Activated CD4-positive, alpha-beta T cell treated with anti-CD3 and anti-CD28 coated beads for 36 hours (primary cell): ENCODE measurements around the gene DRD3. TPM values are rescaled to one million over a fixed set of nuclear protein-coding genes. Genes with fewer than 3 reads are reported as not detected.

ENCODE experiments used
- ATAC-seq: fragments of 200-7000 bp; cut with Tn5 transposase; one replicate; pipeline ENCODE4 v1.10.0; 2021; ENCODE audit warnings: mild to moderate bottlenecking, moderate library complexity
- CTCF ChIA-PET: fragments of 350-600 bp; sonication (Branson Sonifier 250); formaldehyde crosslinking; loops from one replicate; lab custom pipeline; 2021; ENCODE audit warnings: antibody characterized with exemption; lab: Charles Lee
- POLR2A ChIA-PET: fragments of 350-600 bp; sonication (Branson Sonifier 250); formaldehyde crosslinking; loops from one replicate; lab custom pipeline; 2021; ENCODE audit warnings: antibody characterized with exemption, inconsistent platforms; lab: Charles Lee
- DNase-seq: peaks from one replicate; pipeline ENCODE4 v3.0.0-alpha.2; 2020
- H3K27ac Mint-ChIP-seq: one replicate; pipeline ENCODE4 v1.8.0; 2021; ENCODE audit warnings: mixed read lengths
- H3K27me3 Mint-ChIP-seq: one replicate; pipeline ENCODE4 v1.8.0; 2021; ENCODE audit warnings: mixed read lengths
- H3K36me3 Mint-ChIP-seq: one replicate; pipeline ENCODE4 v1.8.0; 2021; ENCODE audit warnings: low read depth, mixed read lengths
- H3K4me1 Mint-ChIP-seq: one replicate; pipeline ENCODE4 v1.8.0; 2021; ENCODE audit warnings: mixed read lengths
- H3K4me3 Mint-ChIP-seq: one replicate; pipeline ENCODE4 v1.8.0; 2021; ENCODE audit warnings: mild to moderate bottlenecking, moderate library complexity, mixed read lengths
- H3K9me3 Mint-ChIP-seq: one replicate; pipeline ENCODE4 v1.8.0; 2021; ENCODE audit warnings: low read depth, mixed read lengths
- intact Hi-C, 2 experiments: fragments of 100-400 bp; cut with DNase I in 1 of 2; cut with micrococcal nuclease in 1 of 2; formaldehyde crosslinking; loops; one replicate each; pipeline versions ENCODE4 v1.14.2 to v1.15.1; 2022 to 2024; cut with DNase I, micrococcal nuclease
- total RNA-seq, 2 experiments: library from RNA; stranded (reverse); gene quantifications; one replicate each; pipeline ENCODE4 v1.2.3, GENCODE V29; 2021

DRD3 gene
- total RNA-seq, 2 experiments from 2014 or later: not detected

- ChIA-PET CTCF (no interaction called here), POLR2A (no interaction called here)
- no peak overlapping the region for H3K27ac Mint-ChIP-seq
Measured at GRCh38 chr3:114186501-114186900, 7.6 kb upstream of the DRD3 start.

GRCh38 chr3:114179575-114179974, 723 bp upstream of the DRD3 start:
- Mint-ChIP-seq H3K9me3 (peaks cover 2% of the 10 kb centered on the region), H3K4me3 (no peak overlapping the region), H3K27me3 (peaks cover 13% of the 10 kb centered on the region), H3K36me3 (no peaks in the 10 kb centered on the region), H3K4me1 (peaks cover 4% of the 10 kb centered on the region), H3K27ac (no peak overlapping the region)
- DNase-seq: peak; percentile 19
- CTCF ChIA-PET: interaction anchor here (0.6 to 0.7 kb wide), 3 partner anchors 15 to 1273 kb away, joined by 3 read pairs; no protein-coding TSS in a partner anchor
- intact Hi-C loops: no loop called here
- peak; percentile 30 for ATAC-seq
- POLR2A ChIA-PET: no interaction called here

More at GRCh38 chr3:114186501-114186900, 7.6 kb upstream of the DRD3 start:
- DNase-seq: no peak
- no peaks in the 10 kb centered on the region for H3K36me3 Mint-ChIP-seq
- no peaks in the 10 kb centered on the region for H3K27me3 Mint-ChIP-seq
- H3K4me1 Mint-ChIP-seq: no peaks in the 10 kb centered on the region
- no peak for ATAC-seq
- intact Hi-C loops: no loop called here
- no peak overlapping the region for H3K4me3 Mint-ChIP-seq
- H3K9me3 Mint-ChIP-seq: peaks cover 8% of the 10 kb centered on the region

- Mint-ChIP-seq H3K36me3 (no peaks in the 10 kb centered on the region), H3K9me3 (no peaks in the 10 kb centered on the region), H3K4me1 (peaks cover 4% of the 10 kb centered on the region), H3K27me3 (peaks cover 13% of the 10 kb centered on the region), H3K27ac (no peak overlapping the region), H3K4me3 (no peak overlapping the region)
- ChIA-PET POLR2A (no interaction called here), CTCF (interaction anchor here (0.6 to 1.0 kb wide), 2 partner anchors 24 to 114 kb away, joined by 3 read pairs; no protein-coding TSS in a partner anchor)
- no peak for DNase-seq
- peak; percentile 33 for ATAC-seq
- intact Hi-C loops: no loop called here
Measured at GRCh38 chr3:114176890-114177289, 2.0 kb downstream of the DRD3 start.

- no peak overlapping the region for H3K27ac Mint-ChIP-seq
- intact Hi-C loops: no loop called here
- DNase-seq: no peak
- peaks cover 4% of the 10 kb centered on the region for H3K4me1 Mint-ChIP-seq
- POLR2A ChIA-PET: no interaction called here
- peaks cover 13% of the 10 kb centered on the region for H3K27me3 Mint-ChIP-seq
- no peaks in the 10 kb centered on the region for H3K36me3 Mint-ChIP-seq
- CTCF ChIA-PET: interaction anchor here (0.6 to 1.0 kb wide), 2 partner anchors 23 to 115 kb away, joined by 3 read pairs; no protein-coding TSS in a partner anchor
- no peaks in the 10 kb centered on the region for H3K9me3 Mint-ChIP-seq
- no peak for ATAC-seq
- no peak overlapping the region for H3K4me3 Mint-ChIP-seq
Measured at GRCh38 chr3:114176487-114176886, 2.4 kb downstream of the DRD3 start.

- ChIA-PET CTCF (interaction anchor here (0.6 kb wide), 1 partner anchor 145 kb away, joined by 3 read pairs; no protein-coding TSS in a partner anchor), POLR2A (no interaction called here)
- intact Hi-C loops: no loop called here
- Mint-ChIP-seq H3K9me3 (no peaks in the 10 kb centered on the region), H3K36me3 (no peaks in the 10 kb centered on the region), H3K27ac (no peak overlapping the region), H3K27me3 (peaks cover 13% of the 10 kb centered on the region), H3K4me1 (peaks cover 4% of the 10 kb centered on the region), H3K4me3 (no peak overlapping the region)
- ATAC-seq (no peak), DNase-seq (no peak)
Measured at GRCh38 chr3:114175204-114175987, 3.5 kb downstream of the DRD3 start.

- no peak overlapping the region for H3K27ac Mint-ChIP-seq
- CTCF ChIA-PET: no interaction called here
Measured at GRCh38 chr3:114171677-114172076, 7.2 kb downstream of the DRD3 start.

GRCh38 chr3:114168150-114168549, 10.7 kb downstream of the DRD3 start:
- DNase-seq (no peak), ATAC-seq (no peak)
- peaks cover 3% of the 10 kb centered on the region for H3K27me3 Mint-ChIP-seq
- H3K4me3 Mint-ChIP-seq: no peak overlapping the region
- H3K4me1 Mint-ChIP-seq: no peaks in the 10 kb centered on the region
- ChIA-PET POLR2A (no interaction called here), CTCF (interaction anchor here (1.1 to 2.1 kb wide), 4 partner anchors 10 to 21 kb away, joined by 3 to 11 read pairs (median 4); partner anchors contain the start of gene DRD3)
- intact Hi-C loops: no loop called here
- no peaks in the 10 kb centered on the region for H3K36me3 Mint-ChIP-seq
- no peak overlapping the region for H3K27ac Mint-ChIP-seq
- H3K9me3 Mint-ChIP-seq: no peaks in the 10 kb centered on the region

More at GRCh38 chr3:114171677-114172076, 7.2 kb downstream of the DRD3 start:
- no peaks in the 10 kb centered on the region for H3K36me3 Mint-ChIP-seq
- H3K9me3 Mint-ChIP-seq: no peaks in the 10 kb centered on the region
- POLR2A ChIA-PET: no interaction called here
- H3K27me3 Mint-ChIP-seq: peaks cover 3% of the 10 kb centered on the region
- H3K4me3 Mint-ChIP-seq: no peak overlapping the region
- DNase-seq (no peak), ATAC-seq (no peak)
- intact Hi-C loops: no loop called here
- H3K4me1 Mint-ChIP-seq: no peaks in the 10 kb centered on the region

GRCh38 chr3:114157321-114157720, 21.5 kb downstream of the DRD3 start:
- no peak for ATAC-seq
- no peaks in the 10 kb centered on the region for H3K9me3 Mint-ChIP-seq
- no peak overlapping the region for H3K27ac Mint-ChIP-seq
- no peaks in the 10 kb centered on the region for H3K36me3 Mint-ChIP-seq
- peak overlapping the region; percentile 18 for H3K4me3 Mint-ChIP-seq
- H3K4me1 Mint-ChIP-seq: peaks cover 8% of the 10 kb centered on the region
- CTCF ChIA-PET: no interaction called here
- DNase-seq: no peak
- POLR2A ChIA-PET: no interaction called here
- H3K27me3 Mint-ChIP-seq: peaks cover 2% of the 10 kb centered on the region
- intact Hi-C loops: loop anchor here in 1 of 2 experiments (10.0 kb wide), 1 partner anchor 423 kb away; no protein-coding TSS in a partner anchor

- no peaks in the 10 kb centered on the region for H3K9me3 Mint-ChIP-seq
- no peak overlapping the region for H3K4me3 Mint-ChIP-seq
- H3K27ac Mint-ChIP-seq: no peak overlapping the region
- H3K36me3 Mint-ChIP-seq: no peaks in the 10 kb centered on the region
- ATAC-seq (no peak), DNase-seq (peak; percentile 61)
- POLR2A ChIA-PET: no interaction called here
- intact Hi-C loops: loop anchor here in 1 of 2 experiments (10.0 kb wide), 1 partner anchor 421 kb away; no protein-coding TSS in a partner anchor
- CTCF ChIA-PET: interaction anchor here (0.5 to 2.4 kb wide), 20 partner anchors 9 to 515 kb away, joined by 3 to 11 read pairs (median 3); no protein-coding TSS in a partner anchor
- peaks cover 11% of the 10 kb centered on the region for H3K4me1 Mint-ChIP-seq
- peaks cover 2% of the 10 kb centered on the region for H3K27me3 Mint-ChIP-seq
Measured at GRCh38 chr3:114155370-114155821, 23.5 kb downstream of the DRD3 start.

- Mint-ChIP-seq H3K4me1 (peaks cover 11% of the 10 kb centered on the region), H3K4me3 (no peak overlapping the region), H3K9me3 (no peaks in the 10 kb centered on the region), H3K27me3 (peaks cover 2% of the 10 kb centered on the region), H3K27ac (no peak overlapping the region), H3K36me3 (no peaks in the 10 kb centered on the region)
- ATAC-seq: no peak
- intact Hi-C loops: loop anchor here in 1 of 2 experiments (5.0 to 10.0 kb wide), 2 partner anchors 317 to 420 kb away; partner anchors contain the start of gene GRAMD1C
- DNase-seq: no peak
- POLR2A ChIA-PET: no interaction called here
- CTCF ChIA-PET: interaction anchor here (0.6 to 2.4 kb wide), 13 partner anchors 9 to 229 kb away, joined by 3 to 11 read pairs (median 4); no protein-coding TSS in a partner anchor
Measured at GRCh38 chr3:114154321-114154821, 24.5 kb downstream of the DRD3 start.

- peak; percentile 92 for ATAC-seq
- H3K36me3 Mint-ChIP-seq: no peaks in the 10 kb centered on the region
- peak overlapping the region; percentile 15 for H3K4me3 Mint-ChIP-seq
- H3K27ac Mint-ChIP-seq: no peak overlapping the region
- H3K27me3 Mint-ChIP-seq: no peaks in the 10 kb centered on the region
- intact Hi-C loops: loop anchor here (1.0 to 10.0 kb wide), 10 partner anchors 60 to 418 kb away; partner anchors contain the start of gene GRAMD1C (in 1 of the 2)
- H3K4me1 Mint-ChIP-seq: peaks cover 11% of the 10 kb centered on the region
- ChIA-PET POLR2A (no interaction called here), CTCF (interaction anchor here (0.6 to 3.1 kb wide), 20 partner anchors 9 to 306 kb away, joined by 3 to 14 read pairs (median 4); no protein-coding TSS in a partner anchor)
- no peaks in the 10 kb centered on the region for H3K9me3 Mint-ChIP-seq
- peak; percentile 91 for DNase-seq
Measured at GRCh38 chr3:114152519-114153151, 26.2 kb downstream of the DRD3 start.
